Parathyroid adenoma (tissue), 2 donors: ENCODE results near the gene MYO9A.
"Not testable (repeated sequence)": the region's sequence is repeated elsewhere in the genome, so short reads cannot be mapped to it uniquely, and the experiment has no call there.

ENCODE experiments used
- H2AFZ ChIP-seq: fragments of 300-600 bp; sonication (generic); one replicate; pipeline ENCODE4 v1.7.0; 2017; ENCODE audit warnings: antibody characterized with exemption, mild to moderate bottlenecking
- H3K27ac ChIP-seq: fragments of 300-600 bp; sonication (generic); one replicate; pipeline ENCODE4 v1.7.0; 2017
- H3K27me3 ChIP-seq: fragments of 300-600 bp; sonication (generic); one replicate; pipeline ENCODE4 v1.7.0; 2017; ENCODE audit warnings: low read length; ENCODE audit not compliant: control insufficient read depth, insufficient read depth
- H3K36me3 ChIP-seq: fragments of 300-600 bp; sonication (generic); one replicate; pipeline ENCODE4 v1.7.0; 2017; ENCODE audit warnings: low read length; ENCODE audit not compliant: control insufficient read depth, insufficient read depth
- H3K4me1 ChIP-seq: fragments of 300-600 bp; sonication (generic); one replicate; pipeline ENCODE4 v1.7.0; 2017; ENCODE audit warnings: control low read depth
- H3K4me2 ChIP-seq: fragments of 300-600 bp; sonication (generic); one replicate; pipeline ENCODE4 v1.7.0; 2017; ENCODE audit warnings: low read length
- H3K4me3 ChIP-seq: fragments of 300-600 bp; sonication (generic); one replicate; pipeline ENCODE4 v1.7.0; 2017; ENCODE audit warnings: low read depth, low read length
- H3K79me2 ChIP-seq: fragments of 300-600 bp; sonication (generic); one replicate; pipeline ENCODE4 v1.7.0; 2017; ENCODE audit warnings: control low read depth
- H3K9ac ChIP-seq: fragments of 300-600 bp; sonication (generic); one replicate; pipeline ENCODE4 v1.7.0; 2017; ENCODE audit warnings: mild to moderate bottlenecking
- H3K9me3 ChIP-seq: fragments of 300-600 bp; sonication (generic); one replicate; pipeline ENCODE4 v1.7.0; 2017; ENCODE audit warnings: low read length; ENCODE audit not compliant: control insufficient read depth
- CTCF ChIP-seq: fragments of 300-600 bp; sonication (generic); IDR thresholded peaks from one replicate; pipeline ENCODE4 v1.7.0; 2017; ENCODE audit warnings: antibody characterized with exemption, mild to moderate bottlenecking
- donor health status: primary hyperparathyroidism.

MYO9A gene

GRCh38 chr15:72009222-72009621, 108.7 kb downstream of the MYO9A start:
- H3K27me3 ChIP-seq, result no peaks in the 10 kb centered on the region
- no peaks in the 10 kb centered on the region for H3K36me3 ChIP-seq
- no peak overlapping the region for H3K4me3 ChIP-seq
- no peaks in the 10 kb centered on the region for H3K79me2 ChIP-seq
- no peaks in the 10 kb centered on the region for H3K4me1 ChIP-seq
- TF ChIP-seq CTCF, result no peak
- no peak overlapping the region for H3K9ac ChIP-seq
- H3K4me2 ChIP-seq, result no peak overlapping the region
- no peak overlapping the region for H2AFZ ChIP-seq
- H3K27ac ChIP-seq, result no peak overlapping the region
- no peaks in the 10 kb centered on the region for H3K9me3 ChIP-seq

GRCh38 chr15:72006382-72006781, 111.6 kb downstream of the MYO9A start:
- Histone ChIP-seq H3K4me2 (no peak overlapping the region), H3K9me3 (no peaks in the 10 kb centered on the region), H3K4me3 (no peak overlapping the region), H3K4me1 (no peaks in the 10 kb centered on the region), H2AFZ (no peak overlapping the region), H3K27me3 (no peaks in the 10 kb centered on the region), H3K9ac (no peak overlapping the region), H3K27ac (no peak overlapping the region), H3K79me2 (no peaks in the 10 kb centered on the region), H3K36me3 (no peaks in the 10 kb centered on the region)
- no peak for TF ChIP-seq CTCF

GRCh38 chr15:72005483-72005882, 112.5 kb downstream of the MYO9A start:
- H3K27ac ChIP-seq, result no peak overlapping the region
- TF ChIP-seq CTCF, result no peak
- no peaks in the 10 kb centered on the region for H3K4me1 ChIP-seq
- H3K27me3 ChIP-seq, result no peaks in the 10 kb centered on the region
- H3K9me3 ChIP-seq, result no peaks in the 10 kb centered on the region
- H3K4me2 ChIP-seq, result no peak overlapping the region
- no peaks in the 10 kb centered on the region for H3K36me3 ChIP-seq
- no peak overlapping the region for H3K4me3 ChIP-seq
- no peak overlapping the region for H3K9ac ChIP-seq
- H3K79me2 ChIP-seq, result no peaks in the 10 kb centered on the region
- H2AFZ ChIP-seq, result no peak overlapping the region

DNA sequence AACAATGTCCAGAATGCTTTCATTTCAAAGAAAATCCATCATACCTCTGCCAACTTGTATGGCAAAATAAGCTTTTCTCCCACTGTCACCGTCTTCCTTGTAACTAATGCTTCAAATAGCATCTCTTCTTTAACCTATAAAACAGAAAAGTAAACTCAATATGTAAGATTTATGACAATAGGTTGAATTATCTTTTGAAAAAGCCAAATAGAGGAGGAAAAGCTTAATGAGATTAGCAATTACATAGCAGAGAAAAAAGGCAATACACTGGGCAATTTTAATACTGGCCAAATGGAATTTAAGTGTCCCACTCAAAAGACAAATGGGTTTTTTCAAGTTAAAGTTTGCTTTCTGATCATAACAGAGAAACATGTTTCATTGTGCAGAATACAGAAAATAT, 118.1 kb downstream of the MYO9A start:
- H3K4me3 ChIP-seq, result no peak overlapping the region
- no peaks in the 10 kb centered on the region for H3K27me3 ChIP-seq
- no peak overlapping the region for H3K9ac ChIP-seq
- H3K36me3 ChIP-seq, result no peaks in the 10 kb centered on the region
- H3K4me2 ChIP-seq, result no peak overlapping the region
- H3K9me3 ChIP-seq, result no peaks in the 10 kb centered on the region
- no peaks in the 10 kb centered on the region for H3K79me2 ChIP-seq
- no peak overlapping the region for H2AFZ ChIP-seq
- no peaks in the 10 kb centered on the region for H3K4me1 ChIP-seq
- TF ChIP-seq CTCF, result no peak
- H3K27ac ChIP-seq, result no peak overlapping the region

DNA sequence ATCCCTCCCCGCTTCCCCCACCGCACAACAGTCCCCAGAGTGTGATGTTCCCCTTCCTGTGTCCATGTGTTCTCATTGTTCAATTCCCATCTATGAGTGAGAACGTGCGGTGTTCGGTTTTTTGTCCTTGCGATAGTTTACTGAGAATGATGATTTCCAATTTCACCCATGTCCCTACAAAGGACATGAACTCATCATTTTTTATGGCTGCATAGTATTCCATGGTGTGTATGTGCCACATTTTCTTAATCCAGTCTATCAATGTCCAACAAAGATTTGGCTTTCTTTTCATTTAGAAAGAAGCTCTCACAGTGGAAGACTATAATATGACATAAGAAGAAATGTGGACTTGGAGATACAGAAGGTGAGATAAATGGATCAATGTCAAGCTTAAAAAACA, 119.2 kb downstream of the MYO9A start:
- not testable (repeated sequence) for H3K27me3 ChIP-seq, H3K4me1 ChIP-seq, H3K79me2 ChIP-seq, H3K36me3 ChIP-seq, H2AFZ ChIP-seq, H3K4me2 ChIP-seq, H3K9me3 ChIP-seq, H3K4me3 ChIP-seq, H3K27ac ChIP-seq, H3K9ac ChIP-seq
